PC-3 (cell line): Measurements from ENCODE around the gene EML3. TPM values are rescaled to one million over a fixed set of nuclear protein-coding genes. Genes with fewer than 3 reads are reported as not detected.
A peak's percentile ranks its signal among the peaks of the same experiment; 100 is the strongest.
"Not testable (repeated sequence)": the region's sequence is repeated elsewhere in the genome, so short reads cannot be mapped to it uniquely, and the experiment has no call there.

ENCODE experiments used
- ATAC-seq: fragments of 200-7000 bp; cut with Tn5 transposase; 2 replicates; pipeline ENCODE4 v1.9.1; 2020; ENCODE audit warnings: mild to moderate bottlenecking, moderate library complexity
- BruUV-seq: library from RNA; stranded (reverse); fragments of 400-500 nt; replicated peaks from 2 replicates; lab custom pipeline; 2021; lab: Mats Ljungman, UMichigan
- CTCF ChIA-PET: fragments of 300-600 bp; sonication (Branson Sonifier 250); formaldehyde crosslinking; loops from one replicate; lab custom pipeline; 2022; ENCODE audit warnings: antibody characterized with exemption; lab: Charles Lee
- POLR2A ChIA-PET: fragments of 300-600 bp; sonication (Branson Sonifier 250); formaldehyde crosslinking; loops from one replicate; lab custom pipeline; 2022; ENCODE audit warnings: antibody characterized with exemption; ENCODE audit not compliant: unreplicated experiment; lab: Charles Lee
- DNase-seq: peaks from one replicate; pipeline ENCODE4 v3.0.0-alpha.2; 2015
- H2AFZ ChIP-seq: fragments of 300-600 bp; sonication (generic); 2 replicates; pipeline ENCODE4 v1.6.0; 2016; ENCODE audit warnings: antibody characterized with exemption, low read length
- H3F3A ChIP-seq: fragments of 300-600 bp; sonication (generic); one replicate; pipeline ENCODE4 v1.6.0; 2017; ENCODE audit warnings: antibody characterized with exemption, low read length, control low read depth, mild to moderate bottlenecking; ENCODE audit not compliant: unreplicated experiment
- H3K27ac ChIP-seq: fragments of 300-600 bp; sonication (generic); 2 replicates; pipeline ENCODE4 v1.5.1; 2016; ENCODE audit warnings: mild to moderate bottlenecking, low read length
- H3K27me3 ChIP-seq: fragments of 300-600 bp; sonication (generic); 2 replicates; pipeline ENCODE4 v1.6.1; 2016; ENCODE audit warnings: low read length, mixed read lengths
- H3K36me3 ChIP-seq: fragments of 300-600 bp; sonication (generic); 2 replicates; pipeline ENCODE4 v1.6.1; 2016; ENCODE audit warnings: low read depth, mixed run types, low read length, mixed read lengths
- H3K4me1 ChIP-seq: fragments of 300-600 bp; sonication (generic); 2 replicates; pipeline ENCODE4 v1.5.1; 2016; ENCODE audit warnings: low read length; ENCODE audit not compliant: insufficient read depth
- H3K4me2 ChIP-seq: fragments of 300-600 bp; sonication (generic); 2 replicates; pipeline ENCODE4 v1.6.0; 2016; ENCODE audit warnings: low read length
- H3K4me3 ChIP-seq: fragments of 300-600 bp; sonication (generic); 2 replicates; pipeline ENCODE4 v1.5.1; 2016; ENCODE audit warnings: mild to moderate bottlenecking, low read length, mixed read lengths
- H3K79me2 ChIP-seq: fragments of 300-600 bp; sonication (generic); 2 replicates; pipeline ENCODE4 v1.6.1; 2017; ENCODE audit warnings: low read length, mixed read lengths
- H3K9ac ChIP-seq: fragments of 300-600 bp; sonication (generic); 2 replicates; pipeline ENCODE4 v1.6.0; 2016; ENCODE audit warnings: mild to moderate bottlenecking, low read length
- H3K9me2 ChIP-seq: fragments of 300-600 bp; sonication (generic); replicated peaks from 2 replicates; pipeline ENCODE4 v1.6.1; 2016; ENCODE audit warnings: mixed run types, low read length, mixed read lengths
- H3K9me3 ChIP-seq: fragments of 300-600 bp; sonication (generic); 2 replicates; pipeline ENCODE4 v1.6.1; 2016; ENCODE audit warnings: low read length, mixed read lengths
- H4K20me1 ChIP-seq: fragments of 300-600 bp; sonication (generic); 2 replicates; pipeline ENCODE4 v1.6.1; 2016; ENCODE audit warnings: low read length, mixed read lengths
- CTCF ChIP-seq: fragments of 300-600 bp; sonication (generic); conservative IDR thresholded peaks from 2 replicates; pipeline ENCODE4 v1.5.1; 2017; ENCODE audit warnings: antibody characterized with exemption, low read depth, mild to moderate bottlenecking, low read length
- EZH2 ChIP-seq: fragments of 300-600 bp; sonication (generic); IDR thresholded peaks from one replicate; pipeline ENCODE4 v1.6.1; 2017; ENCODE audit warnings: antibody characterized with exemption, mild to moderate bottlenecking, low read length; ENCODE audit not compliant: unreplicated experiment
- EZH2phosphoT487 ChIP-seq: fragments of 300-600 bp; sonication (generic); IDR thresholded peaks from 2 replicates; pipeline ENCODE4 v1.6.1; 2018; ENCODE audit warnings: mild to moderate bottlenecking, antibody characterized with exemption, low read length, borderline replicate concordance
- intact Hi-C: fragments of 100-400 bp; cut with micrococcal nuclease; formaldehyde crosslinking; loops from 2 replicates; pipeline ENCODE4 v1.9.0; 2023
- total RNA-seq: library from RNA; depleted of rRNA; stranded (reverse); fragments of >200 nt; gene quantifications from 2 replicates; pipeline ENCODE4 v1.2.3, GENCODE V29; 2014

Gene EML3
- total RNA-seq, 1 experiment from 2014 or later, result 32.8 TPM

- H2AFZ ChIP-seq, result no peak overlapping the region
- ChIA-PET POLR2A (no interaction called here), CTCF (no interaction called here)
- peaks cover 86% of the 10 kb centered on the region for H3K79me2 ChIP-seq
- no peak for ATAC-seq
- peak overlapping the region; percentile 94 for H3K4me3 ChIP-seq
- H3K27me3 ChIP-seq, result no peaks in the 10 kb centered on the region
- no peak for TF ChIP-seq EZH2phosphoT487
- TF ChIP-seq CTCF, result no peak
- no peak for TF ChIP-seq EZH2
- peaks cover 36% of the 10 kb centered on the region for H3K4me1 ChIP-seq
- intact Hi-C loops, result no loop called here
- H3F3A ChIP-seq, result no peaks in the 10 kb centered on the region
- H3K4me2 ChIP-seq, result peak overlapping the region; percentile 80
- BruUV-seq, result no TSS peak
- DNase-seq, result no peak
- no peak overlapping the region for H3K27ac ChIP-seq
- H3K9me3 ChIP-seq, result no peaks in the 10 kb centered on the region
- peaks cover 54% of the 10 kb centered on the region for H3K36me3 ChIP-seq
- peak overlapping the region; percentile 98 for H3K9ac ChIP-seq
- peaks cover 35% of the 10 kb centered on the region for H4K20me1 ChIP-seq
- no peaks in the 10 kb centered on the region for H3K9me2 ChIP-seq
Measured at GRCh38 chr11:62572431-62572830, 40.1 kb downstream of the EML3 start.

- peak overlapping the region; percentile 98 for H3K9ac ChIP-seq
- ATAC-seq, result not testable (repeated sequence)
Measured at GRCh38 chr11:62571493-62571892, 41.1 kb downstream of the EML3 start.

GRCh38 chr11:62570903-62571302, 41.7 kb downstream of the EML3 start:
- H3K27me3 ChIP-seq, H3K27ac ChIP-seq, H3K9me3 ChIP-seq, intact Hi-C loops, ATAC-seq, H3K9ac ChIP-seq, H2AFZ ChIP-seq, H3F3A ChIP-seq, DNase-seq, BruUV-seq, H3K9me2 ChIP-seq: not testable (repeated sequence)
- ChIA-PET CTCF (interaction anchor here (1.0 kb wide), 1 partner anchor 28 kb away, joined by 3 read pairs; no protein-coding TSS in a partner anchor), POLR2A (interaction anchor here (0.6 kb wide), 1 partner anchor 95 kb away, joined by 5 read pairs; no protein-coding TSS in a partner anchor)
- Histone ChIP-seq H3K4me1 (peaks cover 34% of the 10 kb centered on the region), H3K79me2 (peaks cover 95% of the 10 kb centered on the region), H3K4me3 (peak overlapping the region; percentile 94; the same call in 1 of the 2 replicates), H3K4me2 (peak overlapping the region; percentile 80), H3K36me3 (peaks cover 61% of the 10 kb centered on the region), H4K20me1 (peaks cover 50% of the 10 kb centered on the region)

More at GRCh38 chr11:62571493-62571892, 41.1 kb downstream of the EML3 start:
- CTCF ChIA-PET, result interaction anchor here (1.0 kb wide), 1 partner anchor 29 kb away, joined by 3 read pairs; no protein-coding TSS in a partner anchor
- peak overlapping the region; percentile 94 for H3K4me3 ChIP-seq
- H3K27me3 ChIP-seq, intact Hi-C loops, BruUV-seq, H2AFZ ChIP-seq, H3K9me2 ChIP-seq, DNase-seq, H3F3A ChIP-seq, POLR2A ChIA-PET, H3K9me3 ChIP-seq, H3K27ac ChIP-seq: not testable (repeated sequence)
- H4K20me1 ChIP-seq, result peaks cover 45% of the 10 kb centered on the region
- peaks cover 95% of the 10 kb centered on the region for H3K79me2 ChIP-seq
- peaks cover 61% of the 10 kb centered on the region for H3K36me3 ChIP-seq
- H3K4me1 ChIP-seq, result peaks cover 36% of the 10 kb centered on the region
- peak overlapping the region; percentile 80 for H3K4me2 ChIP-seq
